Middle frontal gyrus (tissue), 1 donor: ENCODE results near the gene AURKAIP1.

ENCODE experiments used
- DNase-seq: peaks from one replicate; pipeline ENCODE4 v3.0.0-alpha.2; 2015; ENCODE audit warnings: low spot score; ENCODE audit errors: extremely low spot score

The AURKAIP1 gene

GRCh38 chr1:1348420-1349255 lies 26.4 kb downstream of the AURKAIP1 start:
- no peak for DNase-seq

GRCh38 chr1:1347663-1348419 lies 27.2 kb downstream of the AURKAIP1 start:
- DNase-seq = no peak

- DNase-seq = no peak
Observed at GRCh38 chr1:1347026-1347595, 27.9 kb downstream of the AURKAIP1 start.

- DNase-seq = no peak
Observed at GRCh38 chr1:1346501-1346890, 28.5 kb downstream of the AURKAIP1 start.

GRCh38 chr1:1345860-1346500 lies 29.0 kb downstream of the AURKAIP1 start:
- DNase-seq = no peak

GRCh38 chr1:1345384-1345783 lies 29.6 kb downstream of the AURKAIP1 start:
- no peak for DNase-seq

- DNase-seq = no peak
Observed at GRCh38 chr1:1344655-1345361, 30.2 kb downstream of the AURKAIP1 start.

GRCh38 chr1:1343811-1344421 lies 31.1 kb downstream of the AURKAIP1 start:
- DNase-seq = no peak

- DNase-seq = no peak
Observed at GRCh38 chr1:1342584-1343115, 32.4 kb downstream of the AURKAIP1 start.

- no peak for DNase-seq
Observed at GRCh38 chr1:1342061-1342562, 32.9 kb downstream of the AURKAIP1 start.

GRCh38 chr1:1341549-1342021 lies 33.4 kb downstream of the AURKAIP1 start:
- no peak for DNase-seq

- DNase-seq = no peak
Observed at GRCh38 chr1:1340791-1341548, 34.0 kb downstream of the AURKAIP1 start.

- DNase-seq = no peak
Observed at GRCh38 chr1:1340185-1340584, 34.8 kb downstream of the AURKAIP1 start.

- no peak for DNase-seq
Observed at GRCh38 chr1:1338278-1338677, 36.7 kb downstream of the AURKAIP1 start.

GRCh38 chr1:1337793-1338147 lies 37.2 kb downstream of the AURKAIP1 start:
- DNase-seq = no peak

- DNase-seq = no peak
Observed at GRCh38 chr1:1336931-1337792, 37.8 kb downstream of the AURKAIP1 start.

- DNase-seq = no peak
Observed at GRCh38 chr1:1336446-1336845, 38.6 kb downstream of the AURKAIP1 start.

GRCh38 chr1:1335792-1336248 lies 39.2 kb downstream of the AURKAIP1 start:
- DNase-seq = no peak
